HCT116 (cell line): ENCODE results near the gene CPLX3. TPM values are rescaled to one million over a fixed set of nuclear protein-coding genes. Genes with fewer than 3 reads are reported as not detected.
A peak's percentile ranks its signal among the peaks of the same experiment; 100 is the strongest.

ENCODE experiments used
- ATAC-seq: fragments of 200-7000 bp; cut with Tn5 transposase; 2 replicates; pipeline ENCODE4 v1.9.1; 2020; ENCODE audit warnings: mild to moderate bottlenecking, moderate library complexity
- BruUV-seq: library from RNA; stranded (reverse); fragments of 400-500 nt; replicated peaks from 2 replicates; lab custom pipeline; 2021; lab: Mats Ljungman, UMichigan
- CTCF ChIA-PET: fragments of 300-600 bp; sonication (Branson Sonifier 250); formaldehyde crosslinking; loops from one replicate; lab custom pipeline; 2021; ENCODE audit warnings: antibody characterized with exemption; lab: Charles Lee
- POLR2A ChIA-PET: fragments of 300-600, 350-600 bp; sonication (Branson Sonifier 250); formaldehyde crosslinking; loops from one replicate; lab custom pipeline; 2021; ENCODE audit warnings: antibody characterized with exemption; lab: Charles Lee
- RAD21 ChIA-PET, 2 experiments: fragments of 300-600 bp; sonication (Branson Sonifier 250); formaldehyde crosslinking; loops; one replicate each; lab custom pipeline; 2023; ENCODE audit warnings: low total read pairs in 2 of 2; ENCODE audit not compliant: uncharacterized antibody in 2 of 2, unreplicated experiment in 2 of 2, low non-redundant PET in 1 of 2; lab: Charles Lee
- DNase-seq: peaks from one replicate; pipeline ENCODE4 v3.0.0-alpha.2; 2010; ENCODE audit warnings: low read depth, low spot score
- H2AFZ ChIP-seq: fragments of 200-600 bp; shearing (Covaris generic), sonication (generic); 2 replicates; pipeline ENCODE4 v1.6.1; 2017; ENCODE audit warnings: low read depth, mixed run types, mixed read lengths, antibody characterized with exemption, low read length; ENCODE audit not compliant: poor library complexity, severe bottlenecking
- H3K27ac ChIP-seq: 2 replicates; pipeline ENCODE4 v1.5.1; 2012; ENCODE audit warnings: low read depth, low read length
- H3K27me3 ChIP-seq: fragments of 200-600 bp; sonication (generic); 2 replicates; pipeline ENCODE4 v1.6.1; 2016; ENCODE audit warnings: mixed run types, low read length, mixed read lengths; ENCODE audit not compliant: insufficient read depth
- H3K36me3 ChIP-seq, 2 experiments: fragments of 200-500 bp in 1 of 2; fragments of 200-600 bp in 1 of 2; sonication (Bioruptor generic) in 1 of 2; sonication (generic) in 1 of 2; 2 replicates each; pipeline versions ENCODE4 v1.5.1 to v1.6.1; 2014 to 2016; ENCODE audit warnings: low read length in 2 of 2, inconsistent platforms in 1 of 2, mixed read lengths in 1 of 2, mixed run types in 1 of 2; ENCODE audit not compliant: insufficient read depth in 2 of 2, control insufficient read depth in 1 of 2
- H3K4me1 ChIP-seq, 2 experiments: fragments of 200-600 bp in 1 of 2; sonication (generic) in 1 of 2; 2 replicates each; pipeline versions ENCODE4 v1.5.1 to v1.6.1; 2012 to 2017; ENCODE audit warnings: low read length in 2 of 2, inconsistent platforms in 1 of 2, mild to moderate bottlenecking in 1 of 2, mixed read lengths in 1 of 2, mixed run types in 1 of 2, moderate library complexity in 1 of 2; ENCODE audit not compliant: insufficient read depth in 2 of 2, control insufficient read depth in 1 of 2
- H3K4me2 ChIP-seq: fragments of 200-600 bp; sonication (generic); 2 replicates; pipeline ENCODE4 v1.6.1; 2017; ENCODE audit warnings: mixed run types, low read length, mixed read lengths
- H3K4me3 ChIP-seq, 2 experiments: fragments of 200-600 bp in 1 of 2; sonication (generic) in 1 of 2; replicated peaks in 1 of 2; 2 replicates each; pipeline ENCODE4 v1.5.1; 2011 to 2016; ENCODE audit warnings: low read length in 2 of 2, control low read depth in 1 of 2, low read depth in 1 of 2, mild to moderate bottlenecking in 1 of 2, mixed read lengths in 1 of 2, mixed run types in 1 of 2
- H3K79me2 ChIP-seq: fragments of 200-600 bp; sonication (generic); 2 replicates; pipeline ENCODE4 v1.6.1; 2017; ENCODE audit warnings: mild to moderate bottlenecking, mixed run types, low read length, moderate library complexity, mixed read lengths; ENCODE audit not compliant: insufficient read depth
- H3K9ac ChIP-seq: fragments of 200-600 bp; sonication (generic); 2 replicates; pipeline ENCODE4 v1.6.1; 2016; ENCODE audit warnings: low read length, mixed read lengths
- H3K9me2 ChIP-seq: fragments of 200-600 bp; sonication (generic), shearing (Covaris generic); 2 replicates; pipeline ENCODE4 v1.6.1; 2017; ENCODE audit warnings: mixed run types, mild to moderate bottlenecking, moderate library complexity; ENCODE audit not compliant: insufficient read depth
- H3K9me3 ChIP-seq, 2 experiments: fragments of 200-500 bp in 1 of 2; fragments of 200-600 bp in 1 of 2; sonication (Bioruptor generic) in 1 of 2; sonication (generic) in 1 of 2; 2 replicates each; pipeline ENCODE4 v1.6.1; 2014 to 2017; ENCODE audit warnings: low read length in 2 of 2, mixed read lengths in 2 of 2, inconsistent platforms in 1 of 2, low read depth in 1 of 2, mild to moderate bottlenecking in 1 of 2, mixed run types in 1 of 2, moderate library complexity in 1 of 2; ENCODE audit not compliant: control insufficient read depth in 1 of 2, insufficient read depth in 1 of 2
- H4K20me1 ChIP-seq: fragments of 200-600 bp; sonication (generic), shearing (Covaris generic); 2 replicates; pipeline ENCODE4 v1.6.1; 2017; ENCODE audit warnings: mixed run types, mild to moderate bottlenecking, moderate library complexity; ENCODE audit not compliant: insufficient read depth
- ATF3 ChIP-seq: IDR thresholded peaks from 2 replicates; pipeline ENCODE4 v1.6.1; 2012
- CTCF ChIP-seq, 3 experiments: fragments of 200-600 bp in 1 of 3; sonication (generic) in 1 of 3; IDR thresholded peaks in 2 of 3; conservative IDR thresholded peaks in 1 of 3; 2 replicates each; pipeline ENCODE4 v1.5.1; 2012 to 2017; ENCODE audit warnings: low read depth in 2 of 3, low read length in 2 of 3, antibody characterized with exemption in 1 of 3, borderline replicate concordance in 1 of 3, control low read depth in 1 of 3, mild to moderate bottlenecking in 1 of 3, mixed read lengths in 1 of 3, mixed run types in 1 of 3, moderate library complexity in 1 of 3; ENCODE audit not compliant: insufficient read depth in 1 of 3
- EZH2phosphoT487 ChIP-seq: fragments of 200-600 bp; IDR thresholded peaks from 2 replicates; pipeline ENCODE4 v1.6.1; 2018; ENCODE audit warnings: antibody characterized with exemption, borderline replicate concordance
- RAD21 ChIP-seq: IDR thresholded peaks from 2 replicates; pipeline ENCODE4 v1.6.1; 2012; ENCODE audit warnings: low read depth, mild to moderate bottlenecking
- SIN3A ChIP-seq: IDR thresholded peaks from 2 replicates; pipeline ENCODE4 v1.6.1; 2012; ENCODE audit warnings: low read depth
- TCF7L2 ChIP-seq: IDR thresholded peaks from 2 replicates; pipeline ENCODE4 v1.7.0; 2011; ENCODE audit warnings: borderline replicate concordance, inconsistent platforms; ENCODE audit not compliant: insufficient read depth, insufficient read length; ENCODE audit errors: extremely low read depth
- intact Hi-C: fragments of 100-400 bp; cut with micrococcal nuclease; formaldehyde crosslinking; loops from 2 replicates; pipeline ENCODE4 v1.10.0; 2022
- total RNA-seq: library from RNA; stranded (reverse); gene quantifications from one replicate; pipeline ENCODE4 v1.2.1, GENCODE V29; 2021; ENCODE audit not compliant: unreplicated experiment

CPLX3 gene
- total RNA-seq, 1 experiment from 2014 or later, result not detected

- peaks cover 0 to 5% of the 10 kb centered on the region in 2 experiments; a peak in 3 of 4 replicates for H3K36me3 ChIP-seq
- H2AFZ ChIP-seq, result no peak overlapping the region
- ATAC-seq (no peak), DNase-seq (no peak)
- TF ChIP-seq ATF3, result no peak
- TF ChIP-seq CTCF (IDR thresholded peaks at IDR 0.05 in 2 of 3, conservative IDR thresholded peaks at IDR 0.05 in 1 of 3; ENCODE audit: borderline replicate concordance in 1 of 3, insufficient read depth in 1 of 3, low read depth in 2 of 3, low read length in 2 of 3), result 0 out of 6 replicates have a peak, but pooled peaks of 1 of the 3 experiments have one; percentile 2
- TF ChIP-seq EZH2phosphoT487, result no peak
- no peak for TF ChIP-seq RAD21
- TF ChIP-seq SIN3A, result no peak
- no peak for TF ChIP-seq TCF7L2
- H3K4me1 ChIP-seq, result peaks cover 20 to 39% of the 10 kb centered on the region in 2 experiments
- H3K4me2 ChIP-seq, result no peak overlapping the region
- intact Hi-C loops, result loop anchor here (10.0 kb wide), 1 partner anchor 417 kb away; the partner anchor contains the start of gene C15orf39
- no TSS peak for BruUV-seq
- no peak overlapping the region; the same call in 1 of the 2 replicates for H3K27ac ChIP-seq
- ChIA-PET CTCF (interaction anchor here (1.1 to 2.7 kb wide), 7 partner anchors 9 to 19 kb away, joined by 3 to 12 read pairs (median 4); no protein-coding TSS in a partner anchor), RAD21 (no interaction called here), POLR2A (no interaction called here)
- peaks cover 97% of the 10 kb centered on the region for H3K79me2 ChIP-seq
- H3K9ac ChIP-seq, result no peak overlapping the region
- H3K27me3 ChIP-seq, result no peaks in the 10 kb centered on the region
- H4K20me1 ChIP-seq, result peaks cover 12% of the 10 kb centered on the region; the same call in 1 of the 2 replicates
- H3K9me2 ChIP-seq, result no peaks in the 10 kb centered on the region
- H3K9me3 ChIP-seq, result no peaks in the 10 kb centered on the region
- no peak overlapping the region for H3K4me3 ChIP-seq
Observed at GRCh38 chr15:74788042-74788682, 38.3 kb upstream of the CPLX3 start.
